Endothelial cell of umbilical vein (primary cell): Measurements from ENCODE around the gene SPTA1. TPM values are rescaled to one million over a fixed set of nuclear protein-coding genes. Genes with fewer than 3 reads are reported as not detected.

ENCODE experiments used
- BruUV-seq: library from RNA; stranded (reverse); fragments of 400-500 nt; replicated peaks from 2 replicates; lab custom pipeline; 2021; lab: Mats Ljungman, UMichigan
- CTCF ChIA-PET: fragments of 300-600, 350-600 bp; sonication (Branson Sonifier 250); formaldehyde crosslinking; loops from one replicate; lab custom pipeline; 2021; ENCODE audit warnings: antibody characterized with exemption, inconsistent platforms; lab: Charles Lee
- POLR2A ChIA-PET: fragments of 300-600, 350-600 bp; sonication (Branson Sonifier 250); formaldehyde crosslinking; loops from one replicate; lab custom pipeline; 2021; ENCODE audit warnings: antibody characterized with exemption, inconsistent platforms; lab: Charles Lee
- DNase-seq: peaks from one replicate; pipeline ENCODE4 v3.0.0-alpha.2; 2011; ENCODE audit warnings: low read depth, low spot score
- FAIRE-seq: peaks from 2 replicates; lab custom pipeline; 2011; peaks lifted over from hg19 to GRCh38; lab: Jason Lieb, UNC
- H2AFZ ChIP-seq: 2 replicates; pipeline ENCODE4 v1.6.0; 2012; ENCODE audit warnings: low read depth, low read length, control low read depth, inconsistent platforms
- H3K27ac ChIP-seq: 2 replicates; pipeline ENCODE4 v1.5.1; 2011; ENCODE audit warnings: low read depth, mild to moderate bottlenecking, control low read depth, low read length, moderate library complexity; ENCODE audit not compliant: insufficient read depth
- H3K27me3 ChIP-seq, 2 experiments: 2 replicates each; pipeline versions ENCODE4 v1.6.0 to v1.6.1; 2011; ENCODE audit warnings: low read length in 2 of 2, mixed read lengths in 1 of 2; ENCODE audit not compliant: control insufficient read depth in 2 of 2, insufficient read depth in 2 of 2
- H3K36me3 ChIP-seq, 2 experiments: 2 replicates in 1 of 2; 3 replicates in 1 of 2; pipeline ENCODE4 v1.5.1; 2011; ENCODE audit warnings: low read length in 2 of 2, mild to moderate bottlenecking in 1 of 2, moderate library complexity in 1 of 2; ENCODE audit not compliant: control insufficient read depth in 2 of 2, insufficient read depth in 2 of 2; ENCODE audit errors: extremely low read depth in 1 of 2
- H3K4me1 ChIP-seq: 3 replicates; pipeline ENCODE4 v1.5.1; 2011; ENCODE audit warnings: mild to moderate bottlenecking, low read length; ENCODE audit not compliant: control insufficient read depth, insufficient read depth; ENCODE audit errors: extremely low read depth
- H3K4me2 ChIP-seq: 2 replicates; pipeline ENCODE4 v1.6.1; 2011; ENCODE audit warnings: low read length, control low read depth, mixed read lengths; ENCODE audit not compliant: insufficient read depth
- H3K4me3 ChIP-seq, 3 experiments: fragments of 200-600 bp in 1 of 3; sonication (generic), shearing (Covaris generic) in 1 of 3; replicated peaks in 1 of 3; 2 replicates each; pipeline ENCODE4 v1.5.1; 2011 to 2016; ENCODE audit warnings: control low read depth in 3 of 3, low read length in 3 of 3, mild to moderate bottlenecking in 2 of 3, inconsistent platforms in 1 of 3, low read depth in 1 of 3, moderate library complexity in 1 of 3; ENCODE audit not compliant: insufficient read depth in 1 of 3
- H3K79me2 ChIP-seq: 2 replicates; pipeline ENCODE4 v1.6.0; 2012; ENCODE audit warnings: low read length, inconsistent platforms; ENCODE audit not compliant: control insufficient read depth, insufficient read depth
- H3K9ac ChIP-seq: replicated peaks from 2 replicates; pipeline ENCODE3; 2011; ENCODE audit warnings: low read length, control low read depth; ENCODE audit not compliant: insufficient read depth; ENCODE audit errors: extremely low read depth
- H3K9me1 ChIP-seq: replicated peaks from 3 replicates; pipeline ENCODE4 v1.6.0; 2011; ENCODE audit warnings: mild to moderate bottlenecking, low read length; ENCODE audit not compliant: control insufficient read depth, insufficient read depth; ENCODE audit errors: extremely low read depth
- H3K9me3 ChIP-seq: replicated peaks from 2 replicates; pipeline ENCODE4 v1.5.1; 2012; ENCODE audit warnings: low read length, inconsistent platforms; ENCODE audit not compliant: control insufficient read depth, insufficient read depth
- H4K20me1 ChIP-seq: replicated peaks from 2 replicates; pipeline ENCODE3; 2011; ENCODE audit warnings: mild to moderate bottlenecking, low read length; ENCODE audit not compliant: control insufficient read depth, insufficient read depth; ENCODE audit errors: extremely low read depth
- EZH2 ChIP-seq: IDR thresholded peaks from 2 replicates; pipeline ENCODE4 v1.6.1; 2012; ENCODE audit warnings: borderline replicate concordance, low read depth, mild to moderate bottlenecking, moderate library complexity, low read length, inconsistent platforms; ENCODE audit not compliant: severe bottlenecking
- FOS ChIP-seq: IDR thresholded peaks from 2 replicates; pipeline ENCODE4 v1.6.1; 2011; ENCODE audit warnings: mild to moderate bottlenecking, low read length, moderate library complexity, borderline replicate concordance; ENCODE audit not compliant: insufficient read depth
- GATA2 ChIP-seq: IDR thresholded peaks from 2 replicates; pipeline ENCODE4 v1.7.0; 2011; ENCODE audit warnings: low read depth, mild to moderate bottlenecking, moderate library complexity, mixed read lengths, low read length; ENCODE audit not compliant: insufficient read length, insufficient read depth
- JUN ChIP-seq: IDR thresholded peaks from 2 replicates; pipeline ENCODE4 v1.6.1; 2011; ENCODE audit warnings: borderline replicate concordance, low read depth; ENCODE audit not compliant: insufficient read length, insufficient read depth
- MYC ChIP-seq: IDR thresholded peaks from one replicate; pipeline ENCODE4 v1.6.1; 2011; ENCODE audit warnings: mild to moderate bottlenecking, low read depth, low read length
- POLR2A ChIP-seq: IDR thresholded peaks from 2 replicates; pipeline ENCODE4 v1.6.1; 2012; ENCODE audit warnings: low read depth, mild to moderate bottlenecking, control low read depth, low read length
- POLR2AphosphoS5 ChIP-seq: IDR thresholded peaks from 2 replicates; pipeline ENCODE4 v1.6.1; 2012; ENCODE audit warnings: low read depth, mild to moderate bottlenecking, control low read depth, low read length, moderate library complexity; ENCODE audit not compliant: insufficient read depth
- dilution Hi-C: fragments of 300-500 bp; cut with MboI; formaldehyde crosslinking; loops from one replicate; pipeline ENCODE4 v1.15.0; 2019; ENCODE audit warnings: low sequenced_read_pairs; ENCODE audit not compliant: extremely low pct_ligation_motif_present
- intact Hi-C: fragments of 100-400 bp; cut with micrococcal nuclease; formaldehyde crosslinking; loops from one replicate; pipeline ENCODE4 v1.10.0; 2022
- polyA plus RNA-seq, 4 experiments: library from polyadenylated mRNA; depleted of rRNA in 3 of 4; stranded (reverse) in 3 of 4; unstranded in 1 of 4; fragments of >200 nt; gene quantifications; 2 replicates each; pipeline versions ENCODE4 v1.2.1 to v1.2.3, GENCODE V29; 2011 to 2012; ENCODE audit warnings: missing spikeins in 1 of 4
- total RNA-seq: library from RNA; stranded (reverse); gene quantifications from 2 replicates; pipeline ENCODE4 v1.2.3, GENCODE V29; 2021
- TF ChIP-seq, protein P1 (sequence below), 2 donors: IDR thresholded peaks; 1 replicate in 1 of 2; 2 replicates in 1 of 2; pipeline ENCODE4 v1.5.1; 2011; ENCODE audit warnings: low read length in 2 of 2, mild to moderate bottlenecking in 2 of 2, moderate library complexity in 2 of 2, control low read depth in 1 of 2, inconsistent platforms in 1 of 2, low read depth in 1 of 2; ENCODE audit not compliant: insufficient read depth in 1 of 2; ENCODE audit errors: extremely low read depth in 1 of 2
- TF ChIP-seq, protein P2 (sequence below): IDR thresholded peaks from 2 replicates; pipeline ENCODE4 v1.6.1; 2011; ENCODE audit not compliant: insufficient read depth, insufficient read length

Gene SPTA1
- total and polyA plus RNA-seq, 2 donors (not counting 3 experiments of a cell fraction or from before 2014, with no cell fraction given): 0.01 to 0.84 TPM

DNA sequence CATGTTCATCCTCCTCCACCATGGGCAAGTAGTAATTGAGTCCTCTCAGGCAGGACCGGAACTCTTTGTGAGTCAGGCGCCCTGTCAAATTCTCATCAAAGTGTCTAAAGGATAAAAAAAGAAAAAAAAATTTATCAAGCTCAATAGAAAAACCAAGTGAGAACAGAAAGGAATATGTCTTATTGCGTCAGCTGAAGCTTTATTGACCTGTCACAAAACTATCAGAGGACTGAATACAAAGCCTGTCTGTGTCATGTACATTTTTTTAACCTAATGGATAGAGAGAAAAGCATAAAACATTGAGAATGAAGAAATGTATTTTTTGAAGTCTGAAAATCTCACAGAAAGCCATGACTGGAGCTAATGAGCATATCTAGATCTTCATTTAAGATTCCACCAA is 72.8 kb downstream of the SPTA1 start:
- no TSS peak for BruUV-seq
- TF ChIP-seq, protein P1, sequence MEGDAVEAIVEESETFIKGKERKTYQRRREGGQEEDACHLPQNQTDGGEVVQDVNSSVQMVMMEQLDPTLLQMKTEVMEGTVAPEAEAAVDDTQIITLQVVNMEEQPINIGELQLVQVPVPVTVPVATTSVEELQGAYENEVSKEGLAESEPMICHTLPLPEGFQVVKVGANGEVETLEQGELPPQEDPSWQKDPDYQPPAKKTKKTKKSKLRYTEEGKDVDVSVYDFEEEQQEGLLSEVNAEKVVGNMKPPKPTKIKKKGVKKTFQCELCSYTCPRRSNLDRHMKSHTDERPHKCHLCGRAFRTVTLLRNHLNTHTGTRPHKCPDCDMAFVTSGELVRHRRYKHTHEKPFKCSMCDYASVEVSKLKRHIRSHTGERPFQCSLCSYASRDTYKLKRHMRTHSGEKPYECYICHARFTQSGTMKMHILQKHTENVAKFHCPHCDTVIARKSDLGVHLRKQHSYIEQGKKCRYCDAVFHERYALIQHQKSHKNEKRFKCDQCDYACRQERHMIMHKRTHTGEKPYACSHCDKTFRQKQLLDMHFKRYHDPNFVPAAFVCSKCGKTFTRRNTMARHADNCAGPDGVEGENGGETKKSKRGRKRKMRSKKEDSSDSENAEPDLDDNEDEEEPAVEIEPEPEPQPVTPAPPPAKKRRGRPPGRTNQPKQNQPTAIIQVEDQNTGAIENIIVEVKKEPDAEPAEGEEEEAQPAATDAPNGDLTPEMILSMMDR (IDR thresholded peaks at IDR 0.05; ENCODE audit: extremely low read depth in 1 of 2, insufficient read depth in 1 of 2, low read depth in 1 of 2, low read length in 2 of 2): no peak
- TF ChIP-seq JUN (no peak), EZH2 (no peak), GATA2 (no peak), FOS (no peak), POLR2A (no peak), MYC (no peak), POLR2AphosphoS5 (no peak)
- TF ChIP-seq, protein P2, sequence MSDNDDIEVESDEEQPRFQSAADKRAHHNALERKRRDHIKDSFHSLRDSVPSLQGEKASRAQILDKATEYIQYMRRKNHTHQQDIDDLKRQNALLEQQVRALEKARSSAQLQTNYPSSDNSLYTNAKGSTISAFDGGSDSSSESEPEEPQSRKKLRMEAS: no peak
- Histone ChIP-seq H3K9ac (no peak overlapping the region), H3K4me3 (no peak overlapping the region), H3K79me2 (no peaks in the 10 kb centered on the region), H3K27me3 (no peaks in the 10 kb centered on the region), H3K4me2 (no peak overlapping the region), H3K4me1 (no peaks in the 10 kb centered on the region), H3K27ac (no peak overlapping the region), H3K36me3 (no peaks in the 10 kb centered on the region), H3K9me3 (no peaks in the 10 kb centered on the region), H3K9me1 (no peaks in the 10 kb centered on the region), H4K20me1 (no peaks in the 10 kb centered on the region), H2AFZ (no peak overlapping the region)
- intact Hi-C loops (no loop called here), dilution Hi-C loops (no loop called here)
- DNase-seq (no peak), FAIRE-seq (no peak)
- CTCF ChIA-PET: no interaction called here
- POLR2A ChIA-PET: no interaction called here
